Nephron (organoid): ENCODE results near the gene HOXC6.

Source experiments
- H3K27ac Mint-ChIP-seq, 3 experiments: 2 replicates each; pipeline ENCODE4 v1.8.0; 2020; ENCODE audit warnings: mixed read lengths in 3 of 3, mild to moderate bottlenecking in 2 of 3, moderate library complexity in 1 of 3
- H3K27me3 Mint-ChIP-seq: 2 replicates; pipeline ENCODE4 v1.8.0; 2021; ENCODE audit warnings: low read depth, mild to moderate bottlenecking, moderate library complexity, mixed read lengths
- H3K36me3 Mint-ChIP-seq: 2 replicates; pipeline ENCODE4 v1.8.0; 2020; ENCODE audit warnings: low read depth, mixed read lengths
- H3K4me1 Mint-ChIP-seq: 2 replicates; pipeline ENCODE4 v1.8.0; 2020; ENCODE audit warnings: mixed read lengths
- H3K4me3 Mint-ChIP-seq, 3 experiments: 2 replicates each; pipeline ENCODE4 v1.8.0; 2020; ENCODE audit warnings: mild to moderate bottlenecking in 3 of 3, mixed read lengths in 3 of 3, moderate library complexity in 2 of 3
- H3K9me3 Mint-ChIP-seq: 2 replicates; pipeline ENCODE4 v1.8.0; 2020; ENCODE audit warnings: mixed read lengths
- CTCF ChIP-seq, 3 experiments: fragments of 200-600 bp; sonication (generic); IDR thresholded peaks; one replicate each; pipeline ENCODE4 v1.5.0; 2021; ENCODE audit warnings: antibody characterized with exemption in 3 of 3; ENCODE audit not compliant: unreplicated experiment in 3 of 3

HOXC6 gene

DNA sequence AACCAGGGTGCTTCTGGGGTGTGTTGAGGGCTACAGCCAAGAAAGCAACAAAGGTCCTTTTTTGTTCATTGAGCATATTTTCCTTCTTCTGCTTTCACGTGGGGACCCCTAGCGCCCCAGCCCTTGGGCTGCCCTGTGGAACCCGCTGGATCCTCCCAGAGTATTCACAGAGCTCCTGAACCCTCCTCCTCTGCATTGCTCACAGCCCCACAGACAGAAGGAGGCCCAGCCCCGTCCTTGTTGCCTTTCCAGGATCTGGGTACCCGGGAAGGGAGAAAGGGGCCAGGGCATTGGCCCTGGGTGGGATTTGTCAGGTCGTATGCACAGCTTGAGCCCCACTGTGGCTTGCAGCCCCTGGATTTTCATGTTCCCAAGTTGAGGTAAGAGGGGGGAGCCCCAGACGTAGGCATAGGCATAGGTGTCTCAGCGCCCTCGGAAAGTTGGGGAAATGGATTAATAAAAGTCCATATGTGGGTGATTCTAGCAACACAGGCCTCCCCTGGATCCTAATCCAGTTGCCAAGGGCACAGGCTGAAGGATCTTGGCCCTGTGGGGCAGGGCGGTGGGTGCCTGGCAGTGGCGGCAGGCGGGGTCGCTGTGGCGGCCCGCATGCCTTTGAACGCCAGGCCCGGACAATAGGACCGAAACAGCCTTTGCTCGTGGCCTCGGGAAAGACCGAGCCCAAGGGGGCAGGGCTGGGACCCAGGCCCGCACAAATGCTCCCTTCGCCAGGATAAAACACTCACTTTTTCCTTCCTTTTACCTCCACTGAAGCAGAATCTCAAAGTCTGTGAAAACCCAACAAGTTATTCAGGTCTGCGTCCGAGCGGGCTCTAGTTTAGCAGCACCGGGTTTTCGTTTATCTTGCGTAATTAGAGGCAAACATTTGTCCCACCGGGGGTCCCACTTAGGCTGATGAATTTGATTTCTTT lies 46.3 kb upstream of the HOXC6 start:
- Mint-ChIP-seq H3K36me3 (peaks cover 3% of the 10 kb centered on the region), H3K27ac (peak overlapping the region; percentile 87 to 100 (median 97)), H3K4me3 (peak overlapping the region; percentile 95 to 99 (median 96)), H3K27me3 (peaks cover 100% of the 10 kb centered on the region), H3K4me1 (peaks cover 24% of the 10 kb centered on the region), H3K9me3 (no peaks in the 10 kb centered on the region)
- TF ChIP-seq CTCF (IDR thresholded peaks at IDR 0.05; ENCODE audit: unreplicated experiment in 3 of 3): no peak

GRCh38 chr12:53982648-53983567 lies 45.3 kb upstream of the HOXC6 start:
- TF ChIP-seq CTCF (IDR thresholded peaks at IDR 0.05; ENCODE audit: unreplicated experiment in 3 of 3): no peak
- H3K27me3 Mint-ChIP-seq: peaks cover 100% of the 10 kb centered on the region
- peaks cover 7% of the 10 kb centered on the region for H3K36me3 Mint-ChIP-seq
- H3K4me1 Mint-ChIP-seq: peaks cover 27% of the 10 kb centered on the region
- no peaks in the 10 kb centered on the region for H3K9me3 Mint-ChIP-seq
- peak overlapping the region; percentile 87 to 100 (median 97) for H3K27ac Mint-ChIP-seq
- peak overlapping the region; percentile 95 to 99 (median 96) for H3K4me3 Mint-ChIP-seq

- H3K27me3 Mint-ChIP-seq: peaks cover 100% of the 10 kb centered on the region
- peaks cover 32% of the 10 kb centered on the region for H3K4me1 Mint-ChIP-seq
- H3K4me3 Mint-ChIP-seq: peak overlapping the region; percentile 95 to 99 (median 96)
- TF ChIP-seq CTCF (IDR thresholded peaks at IDR 0.05; ENCODE audit: unreplicated experiment in 3 of 3): no peak
- peaks cover 7% of the 10 kb centered on the region for H3K36me3 Mint-ChIP-seq
- peak overlapping the region; percentile 87 to 100 (median 97) for H3K27ac Mint-ChIP-seq
- H3K9me3 Mint-ChIP-seq: no peaks in the 10 kb centered on the region
These were observed 44.7 kb upstream of the HOXC6 start for GRCh38 chr12:53983568-53983949.

- TF ChIP-seq CTCF (IDR thresholded peaks at IDR 0.05; ENCODE audit: unreplicated experiment in 3 of 3): no peak
- Mint-ChIP-seq H3K4me3 (peak overlapping the region; percentile 95 to 99 (median 96)), H3K27ac (peak overlapping the region; percentile 87 to 100 (median 97)), H3K36me3 (peaks cover 7% of the 10 kb centered on the region), H3K9me3 (no peaks in the 10 kb centered on the region), H3K27me3 (peaks cover 100% of the 10 kb centered on the region), H3K4me1 (peaks cover 33% of the 10 kb centered on the region)
These were observed 44.2 kb upstream of the HOXC6 start for GRCh38 chr12:53983950-53984572.

- Mint-ChIP-seq H3K27ac (peak within 1 kb of the TSS; percentile 95 to 100 (median 97)), H3K4me1 (peaks cover 44% of the 10 kb centered on the region), H3K4me3 (peak within 1 kb of the TSS; percentile 95 to 99 (median 96)), H3K36me3 (peaks cover 15% of the 10 kb centered on the region), H3K9me3 (no peaks in the 10 kb centered on the region), H3K27me3 (peaks cover 100% of the 10 kb centered on the region)
- peak; percentile 72 to 80 (median 76) for TF ChIP-seq CTCF (IDR thresholded peaks at IDR 0.05; ENCODE audit: unreplicated experiment in 3 of 3)
These were observed 43.1 kb upstream of the HOXC6 start, which contains the start of gene HOXC10 for GRCh38 chr12:53984901-53985691. Gene HOXC10, plus strand, starts transcription at chr12:53985146. Its CDS starts 114 bp downstream, at chr12:53985260.
